B cell (primary cell): ENCODE results near the gene PAEP. TPM values are rescaled to one million over a fixed set of nuclear protein-coding genes. Genes with fewer than 3 reads are reported as not detected.
"Not testable (repeated sequence)": the region's sequence is repeated elsewhere in the genome, so short reads cannot be mapped to it uniquely, and the experiment has no call there.

ENCODE experiments used
- ATAC-seq: fragments of 200-7000 bp; cut with Tn5 transposase; one replicate; pipeline ENCODE4 v1.10.0; 2021; ENCODE audit warnings: low read depth, mild to moderate bottlenecking, moderate number of reproducible peaks, moderate library complexity
- CTCF ChIA-PET: fragments of 350-600 bp; sonication (Branson Sonifier 250); formaldehyde crosslinking; loops from one replicate; lab custom pipeline; 2021; ENCODE audit warnings: antibody characterized with exemption, inconsistent platforms; lab: Charles Lee
- POLR2A ChIA-PET: fragments of 350-600 bp; sonication (Branson Sonifier 250); formaldehyde crosslinking; loops from one replicate; lab custom pipeline; 2021; ENCODE audit warnings: antibody characterized with exemption; lab: Charles Lee
- DNase-seq: peaks from one replicate; pipeline ENCODE4 v3.0.0; 2013
- H2AFZ ChIP-seq: 2 replicates; pipeline ENCODE4 v1.6.1; 2012; ENCODE audit warnings: mild to moderate bottlenecking, low read depth, low read length; ENCODE audit not compliant: insufficient read depth, poor library complexity, severe bottlenecking
- H3K27ac ChIP-seq, 2 donors: 1 replicate in 1 of 2; 2 replicates in 1 of 2; pipeline ENCODE4 v1.5.1; 2012 to 2013; ENCODE audit warnings: low read length in 2 of 2, mild to moderate bottlenecking in 2 of 2, moderate library complexity in 1 of 2
- H3K27me3 ChIP-seq, 4 experiments: fragments of 200-600 bp in 1 of 4; sonication (generic) in 1 of 4; replicated peaks in 1 of 4; 1 replicate in 2 of 4; 2 replicates in 2 of 4; pipeline versions ENCODE4 v1.6.1 to v1.7.0; 2013 to 2016; ENCODE audit warnings: low read length in 3 of 4, mild to moderate bottlenecking in 2 of 4, mixed read lengths in 1 of 4, moderate library complexity in 1 of 4; ENCODE audit not compliant: insufficient read depth in 4 of 4, control insufficient read depth in 3 of 4; ENCODE audit errors: control extremely low read depth in 1 of 4
- H3K36me3 ChIP-seq, 2 experiments: replicated peaks in 1 of 2; 1 replicate in 1 of 2; 2 replicates in 1 of 2; pipeline versions ENCODE4 v1.6.1 to v1.7.1; 2013; ENCODE audit warnings: low read length in 1 of 2; ENCODE audit not compliant: insufficient read depth in 2 of 2, control insufficient read depth in 1 of 2; ENCODE audit errors: control extremely low read depth in 1 of 2, extremely low read depth in 1 of 2
- H3K4me1 ChIP-seq, 2 donors: fragments of 200-600 bp in 1 of 2; sonication (generic) in 1 of 2; 1 replicate in 1 of 2; 2 replicates in 1 of 2; pipeline versions ENCODE4 v1.5.1 to v1.6.1; 2013 to 2017; ENCODE audit warnings: low read length in 2 of 2; ENCODE audit not compliant: control insufficient read depth in 2 of 2, insufficient read depth in 2 of 2
- H3K4me2 ChIP-seq: replicated peaks from 2 replicates; pipeline ENCODE3; 2012; ENCODE audit warnings: mild to moderate bottlenecking, low read depth, low read length; ENCODE audit not compliant: poor library complexity, severe bottlenecking
- H3K4me3 ChIP-seq, 5 experiments: fragments of 200-600 bp in 1 of 5; sonication (generic) in 1 of 5; 1 replicate in 3 of 5; 2 replicates in 2 of 5; pipeline versions ENCODE4 v1.5.1 to v1.7.0; 2011 to 2016; ENCODE audit warnings: low read length in 4 of 5, mild to moderate bottlenecking in 4 of 5, low read depth in 2 of 5, control low read depth in 1 of 5, moderate library complexity in 1 of 5; ENCODE audit not compliant: insufficient read depth in 1 of 5; ENCODE audit errors: control extremely low read depth in 1 of 5, extremely low read depth in 1 of 5
- H3K79me2 ChIP-seq: fragments of 200-600 bp; sonication (generic); one replicate; pipeline ENCODE4 v1.6.0; 2016; ENCODE audit warnings: low read length; ENCODE audit not compliant: control insufficient read depth, insufficient read depth
- H3K9ac ChIP-seq: fragments of 200-600 bp; sonication (generic); 2 replicates; pipeline ENCODE4 v1.6.1; 2017; ENCODE audit warnings: mild to moderate bottlenecking, low read length, moderate library complexity
- H3K9me3 ChIP-seq, 3 donors: one replicate each; pipeline versions ENCODE4 v1.6.1 to v1.7.1; 2013; ENCODE audit warnings: low read length in 2 of 3; ENCODE audit not compliant: control insufficient read depth in 2 of 3, insufficient read depth in 1 of 3; ENCODE audit errors: control extremely low read depth in 1 of 3
- H4K20me1 ChIP-seq: 2 replicates; pipeline ENCODE4 v1.6.0; 2012; ENCODE audit warnings: mild to moderate bottlenecking, low read length; ENCODE audit not compliant: insufficient read depth, control insufficient read depth, poor library complexity, severe bottlenecking
- H3K27ac Mint-ChIP-seq: one replicate; pipeline ENCODE4 v1.8.0; 2021; ENCODE audit warnings: mixed read lengths
- H3K27me3 Mint-ChIP-seq: one replicate; pipeline ENCODE4 v1.8.0; 2021; ENCODE audit warnings: mixed read lengths
- H3K4me1 Mint-ChIP-seq: one replicate; pipeline ENCODE4 v1.8.0; 2021; ENCODE audit warnings: mixed read lengths
- H3K4me3 Mint-ChIP-seq: one replicate; pipeline ENCODE4 v1.8.0; 2021; ENCODE audit warnings: mixed read lengths
- H3K9me3 Mint-ChIP-seq: one replicate; pipeline ENCODE4 v1.8.0; 2022; ENCODE audit warnings: mixed read lengths; ENCODE audit not compliant: insufficient read depth
- EZH2 ChIP-seq: IDR thresholded peaks from 2 replicates; pipeline ENCODE4 v1.6.1; 2012; ENCODE audit warnings: borderline replicate concordance, low read depth, mild to moderate bottlenecking, moderate library complexity, low read length; ENCODE audit not compliant: insufficient read depth, poor library complexity, severe bottlenecking
- WGBS: methylation state at CpG from one replicate; pipeline ENCODE4 v1.1.5; 2013; ENCODE audit warnings: missing lambda C conversion rate; ENCODE audit not compliant: insufficient coverage; 5-methylcytosine and 5-hydroxymethylcytosine counted together
- intact Hi-C: fragments of 100-400 bp; cut with micrococcal nuclease; formaldehyde crosslinking; loops from one replicate; pipeline ENCODE4 v1.10.0; 2022
- polyA plus RNA-seq: library from polyadenylated mRNA; depleted of rRNA; stranded (reverse); fragments of >200 nt; gene quantifications from 2 replicates; pipeline ENCODE4 v1.2.3, GENCODE V29; 2012
- total RNA-seq, 2 donors: library from RNA; stranded (reverse); fragments of 120-200 nt in 1 of 2; gene quantifications; 1 replicate in 1 of 2; 2 replicates in 1 of 2; pipeline versions ENCODE4 v1.2.3 to v1.2.4, GENCODE V29; 2013 to 2022
- TF ChIP-seq, protein P1 (sequence below): fragments of 200-600 bp; IDR thresholded peaks from one replicate; pipeline ENCODE4 v1.8.0; 2022; ENCODE audit warnings: antibody characterized with exemption, mild to moderate bottlenecking

PAEP gene
- total and polyA plus RNA-seq, 2 donors (not counting 1 experiment from before 2014, with no cell fraction given) = not detected

DNA sequence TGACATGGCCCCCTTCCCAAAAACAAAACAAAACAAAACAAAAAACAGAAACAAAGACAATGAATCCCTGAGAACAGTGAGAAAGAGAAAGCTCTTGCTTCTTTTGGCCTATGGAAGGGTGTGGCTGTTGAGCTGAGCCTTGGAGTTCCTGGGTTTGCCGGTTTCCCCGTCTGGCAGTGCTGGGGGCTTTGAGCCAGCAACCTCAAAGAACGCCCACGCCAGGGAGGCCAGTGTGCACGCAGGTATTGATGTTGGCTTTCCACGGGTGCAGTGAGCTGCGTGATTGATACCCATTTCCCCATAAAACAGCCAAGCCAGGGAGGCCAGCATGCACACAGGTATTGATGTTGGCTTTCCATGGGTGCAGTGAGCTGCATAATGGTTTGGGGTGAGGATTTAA, 48.7 kb upstream of the PAEP start:
- intact Hi-C loops = no loop called here
- Histone ChIP-seq H3K4me1 (no peaks in the 10 kb centered on the region), H3K9ac (no peak overlapping the region), H3K4me3 (no peak overlapping the region), H2AFZ (no peak overlapping the region), H3K79me2 (no peaks in the 10 kb centered on the region), H3K4me2 (no peak overlapping the region), H3K27ac (no peak overlapping the region), H3K27me3 (no peaks in the 10 kb centered on the region), H4K20me1 (no peaks in the 10 kb centered on the region), H3K36me3 (no peaks in the 10 kb centered on the region), H3K9me3 (peaks cover 0 to 13% (median 8%) of the 10 kb centered on the region in 3 donors)
- no peak overlapping the region for H3K27ac Mint-ChIP-seq
- ATAC-seq = no peak
- H3K27me3 Mint-ChIP-seq = peaks cover 4% of the 10 kb centered on the region
- peaks cover 9% of the 10 kb centered on the region for H3K9me3 Mint-ChIP-seq
- no peaks in the 10 kb centered on the region for H3K4me1 Mint-ChIP-seq
- no peak for TF ChIP-seq EZH2
- TF ChIP-seq, protein P1, sequence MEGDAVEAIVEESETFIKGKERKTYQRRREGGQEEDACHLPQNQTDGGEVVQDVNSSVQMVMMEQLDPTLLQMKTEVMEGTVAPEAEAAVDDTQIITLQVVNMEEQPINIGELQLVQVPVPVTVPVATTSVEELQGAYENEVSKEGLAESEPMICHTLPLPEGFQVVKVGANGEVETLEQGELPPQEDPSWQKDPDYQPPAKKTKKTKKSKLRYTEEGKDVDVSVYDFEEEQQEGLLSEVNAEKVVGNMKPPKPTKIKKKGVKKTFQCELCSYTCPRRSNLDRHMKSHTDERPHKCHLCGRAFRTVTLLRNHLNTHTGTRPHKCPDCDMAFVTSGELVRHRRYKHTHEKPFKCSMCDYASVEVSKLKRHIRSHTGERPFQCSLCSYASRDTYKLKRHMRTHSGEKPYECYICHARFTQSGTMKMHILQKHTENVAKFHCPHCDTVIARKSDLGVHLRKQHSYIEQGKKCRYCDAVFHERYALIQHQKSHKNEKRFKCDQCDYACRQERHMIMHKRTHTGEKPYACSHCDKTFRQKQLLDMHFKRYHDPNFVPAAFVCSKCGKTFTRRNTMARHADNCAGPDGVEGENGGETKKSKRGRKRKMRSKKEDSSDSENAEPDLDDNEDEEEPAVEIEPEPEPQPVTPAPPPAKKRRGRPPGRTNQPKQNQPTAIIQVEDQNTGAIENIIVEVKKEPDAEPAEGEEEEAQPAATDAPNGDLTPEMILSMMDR = no peak
- H3K4me3 Mint-ChIP-seq = no peak overlapping the region
- no peak for DNase-seq
- ChIA-PET CTCF (interaction anchor here (1.0 kb wide), 1 partner anchor 1063 kb away, joined by 3 read pairs; no protein-coding TSS in a partner anchor), POLR2A (no interaction called here)
- WGBS = 61% methylated on average over 4 of the region's 7 CpGs

DNA sequence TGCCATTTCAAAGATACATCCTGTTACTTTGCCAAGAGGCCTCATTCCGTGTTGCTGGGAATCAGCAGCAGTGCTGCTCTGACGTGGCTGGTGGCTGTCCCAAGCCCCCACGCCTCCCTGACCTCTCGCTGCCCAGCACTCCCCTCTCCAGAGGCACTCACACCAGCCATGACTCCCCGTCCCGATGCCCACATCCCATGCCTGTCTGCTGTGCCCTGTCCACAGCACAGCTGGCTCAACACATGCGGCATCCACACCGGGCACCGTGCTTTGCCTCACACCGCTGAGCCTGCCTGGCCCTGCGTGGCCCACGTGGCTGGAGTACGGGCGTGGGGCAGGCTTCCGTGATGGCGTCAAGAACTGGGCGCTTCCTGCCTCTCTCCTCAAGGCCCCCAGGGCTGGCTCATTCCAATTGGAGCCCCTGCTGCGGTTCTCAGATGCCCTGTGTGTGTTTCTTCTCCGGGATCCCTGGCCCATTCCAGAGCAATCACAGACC, 48.2 kb upstream of the PAEP start:
- ChIA-PET POLR2A (no interaction called here), CTCF (no interaction called here)
- H3K4me3 ChIP-seq = no peak overlapping the region
- H3K79me2 ChIP-seq = no peaks in the 10 kb centered on the region
- H3K27ac Mint-ChIP-seq = no peak overlapping the region
- no peak overlapping the region for H3K27ac ChIP-seq
- H3K9ac ChIP-seq = no peak overlapping the region
- peaks cover 5% of the 10 kb centered on the region for H3K27me3 Mint-ChIP-seq
- H3K4me1 Mint-ChIP-seq = no peaks in the 10 kb centered on the region
- TF ChIP-seq, protein P1 = no peak
- TF ChIP-seq EZH2 = no peak
- H3K9me3 Mint-ChIP-seq = peaks cover 9% of the 10 kb centered on the region
- no peak overlapping the region for H3K4me2 ChIP-seq
- no peak overlapping the region for H3K4me3 Mint-ChIP-seq
- WGBS = 81% methylated on average over 19 of the region's 19 CpGs
- no peak overlapping the region for H2AFZ ChIP-seq
- intact Hi-C loops = no loop called here
- H4K20me1 ChIP-seq = no peaks in the 10 kb centered on the region
- no peaks in the 10 kb centered on the region for H3K27me3 ChIP-seq
- ATAC-seq = no peak
- H3K9me3 ChIP-seq = peaks cover 0 to 10% (median 8%) of the 10 kb centered on the region in 3 donors
- no peak for DNase-seq
- no peaks in the 10 kb centered on the region for H3K36me3 ChIP-seq
- H3K4me1 ChIP-seq = no peaks in the 10 kb centered on the region

GRCh38 chr9:135513906-135514305, 47.6 kb upstream of the PAEP start:
- H3K27ac ChIP-seq, H3K27ac Mint-ChIP-seq, H3K79me2 ChIP-seq, H3K4me1 ChIP-seq, H3K9ac ChIP-seq, H3K27me3 Mint-ChIP-seq, intact Hi-C loops, H3K9me3 ChIP-seq, H4K20me1 ChIP-seq, H2AFZ ChIP-seq, H3K27me3 ChIP-seq, DNase-seq, H3K9me3 Mint-ChIP-seq, ATAC-seq, H3K4me2 ChIP-seq, H3K4me3 Mint-ChIP-seq, H3K4me1 Mint-ChIP-seq, H3K36me3 ChIP-seq, H3K4me3 ChIP-seq, POLR2A ChIA-PET: not testable (repeated sequence)
- CTCF ChIA-PET = interaction anchor here (1.7 kb wide), 1 partner anchor 9 kb away, joined by 4 read pairs; no protein-coding TSS in a partner anchor
- 80% methylated on average over 2 of the region's 9 CpGs for WGBS
